AG09309 (cell line): ENCODE measurements around the gene SLCO1B3.
"Not testable (repeated sequence)": the region's sequence is repeated elsewhere in the genome, so short reads cannot be mapped to it uniquely, and the experiment has no call there.

ENCODE experiments used
- DNase-seq: peaks from one replicate; pipeline ENCODE4 v3.0.0-alpha.2; 2010; ENCODE audit warnings: low read depth
- H3K4me3 ChIP-seq: 2 replicates; pipeline ENCODE4 v1.5.1; 2011; ENCODE audit warnings: mild to moderate bottlenecking, low read depth, low read length, moderate library complexity; ENCODE audit not compliant: control insufficient read depth
- CTCF ChIP-seq: IDR thresholded peaks from 2 replicates; pipeline ENCODE4 v1.5.1; 2011; ENCODE audit warnings: mild to moderate bottlenecking, low read depth, low read length, inconsistent platforms; ENCODE audit not compliant: insufficient read depth, control insufficient read depth; ENCODE audit errors: missing control alignments

The SLCO1B3 gene

GRCh38 chr12:20810487-20810886 is at the start of gene SLCO1B3:
SLCO1B3 (plus strand) TSS chr12:20810705; CDS start chr12:20815739, 5,034 bp downstream.
- H3K4me3 ChIP-seq = no peak within 1 kb of the TSS
- DNase-seq = no peak
- no peak for TF ChIP-seq CTCF

- no peak for DNase-seq
- H3K4me3 ChIP-seq = no peak overlapping the region
- no peak for TF ChIP-seq CTCF
Observed at GRCh38 chr12:20777420-20777819, 33.1 kb upstream of the SLCO1B3 start.

GRCh38 chr12:20778969-20779368 is 31.5 kb upstream of the SLCO1B3 start:
- no peak for TF ChIP-seq CTCF
- no peak for DNase-seq
- H3K4me3 ChIP-seq = no peak overlapping the region

- H3K4me3 ChIP-seq = not testable (repeated sequence)
Observed at GRCh38 chr12:20779971-20780370, 30.5 kb upstream of the SLCO1B3 start.

GRCh38 chr12:20783796-20784357 is 26.6 kb upstream of the SLCO1B3 start:
- not testable (repeated sequence) for H3K4me3 ChIP-seq

More at GRCh38 chr12:20779971-20780370, 30.5 kb upstream of the SLCO1B3 start:
- not testable (repeated sequence) for DNase-seq

GRCh38 chr12:20792971-20793370 is 17.5 kb upstream of the SLCO1B3 start:
- no peak overlapping the region for H3K4me3 ChIP-seq
- no peak for DNase-seq
- no peak for TF ChIP-seq CTCF

More at GRCh38 chr12:20783796-20784357, 26.6 kb upstream of the SLCO1B3 start:
- DNase-seq = not testable (repeated sequence)

- H3K4me3 ChIP-seq = no peak overlapping the region
- DNase-seq = no peak
- TF ChIP-seq CTCF = peak; percentile 4
Observed at GRCh38 chr12:20798554-20798953, 12.0 kb upstream of the SLCO1B3 start.

GRCh38 chr12:20800160-20800559 is 10.3 kb upstream of the SLCO1B3 start:
- no peak for TF ChIP-seq CTCF
- no peak for DNase-seq
- H3K4me3 ChIP-seq = no peak overlapping the region
